K562 (cell line): ENCODE results near the gene APP.

Source experiments
- MCM5 ChIP-seq: fragments of 450-650 bp; IDR thresholded peaks from 2 replicates; pipeline ENCODE4 v1.6.1; 2016; ENCODE audit warnings: low read depth
- ZNF146 ChIP-seq: IDR thresholded peaks from one replicate; pipeline ENCODE4 v1.6.1; 2018; ENCODE audit warnings: missing compliant biosample characterization; ENCODE audit not compliant: unreplicated experiment

DNA sequence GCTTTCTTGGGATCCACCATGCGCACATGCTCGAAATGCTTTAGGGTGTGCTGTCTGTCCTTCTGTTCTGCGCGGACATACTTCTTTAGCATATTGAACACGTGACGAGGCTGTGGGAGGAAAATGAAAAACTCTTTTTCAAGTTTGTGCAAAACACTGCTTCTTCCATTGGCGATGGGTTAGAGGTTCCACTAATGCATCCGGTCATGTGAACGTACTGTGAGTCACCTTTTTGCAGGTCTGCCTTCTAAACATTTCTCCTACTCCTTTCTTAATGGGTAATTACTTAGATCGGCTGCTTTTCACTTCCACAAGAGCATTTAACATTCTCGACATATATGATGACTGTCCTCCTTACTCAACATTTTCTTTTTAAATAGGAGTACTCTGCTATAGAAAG lies 214.9 kb downstream of the APP start:
- no peak for TF ChIP-seq MCM5
- no peak for TF ChIP-seq ZNF146 (CRISPR knock-in tag)
